MM.1S (cell line): Measurements from ENCODE around the gene FSD1.

Experiments used
- DNase-seq: peaks from one replicate; pipeline ENCODE4 v3.0.0-alpha.2; 2015
- H2AFZ ChIP-seq: fragments of 300-600 bp; sonication (generic); 2 replicates; pipeline ENCODE4 v1.6.0; 2016; ENCODE audit warnings: antibody characterized with exemption, low read length
- H3F3A ChIP-seq: fragments of 300-600 bp; sonication (generic); 2 replicates; pipeline ENCODE4 v1.6.1; 2016; ENCODE audit warnings: mild to moderate bottlenecking, antibody characterized with exemption, low read length, moderate library complexity, mixed read lengths; ENCODE audit not compliant: insufficient read depth
- H3K27ac ChIP-seq: fragments of 300-600 bp; sonication (generic); 2 replicates; pipeline ENCODE4 v1.5.1; 2016; ENCODE audit warnings: mild to moderate bottlenecking, low read length
- H3K27me3 ChIP-seq: fragments of 300-600 bp; sonication (generic); replicated peaks from 2 replicates; pipeline ENCODE4 v1.6.0; 2016; ENCODE audit warnings: low read length; ENCODE audit not compliant: insufficient read depth
- H3K36me3 ChIP-seq: fragments of 300-600 bp; sonication (generic); replicated peaks from 2 replicates; pipeline ENCODE4 v1.6.1; 2016; ENCODE audit warnings: mild to moderate bottlenecking, low read length, mixed read lengths; ENCODE audit not compliant: insufficient read depth
- H3K4me1 ChIP-seq: fragments of 300-600 bp; sonication (generic); 2 replicates; pipeline ENCODE4 v1.6.1; 2016; ENCODE audit warnings: low read length, mixed read lengths
- H3K4me2 ChIP-seq: fragments of 300-600 bp; sonication (generic); 2 replicates; pipeline ENCODE4 v1.6.0; 2016; ENCODE audit warnings: low read depth, low read length
- H3K4me3 ChIP-seq: fragments of 300-600 bp; sonication (generic); 2 replicates; pipeline ENCODE4 v1.5.1; 2016; ENCODE audit warnings: low read length, mixed read lengths
- H3K79me2 ChIP-seq: fragments of 300-600 bp; sonication (generic); 2 replicates; pipeline ENCODE4 v1.6.1; 2016; ENCODE audit warnings: mixed run types, low read length, mixed read lengths
- H3K9ac ChIP-seq: fragments of 300-600 bp; sonication (generic); 2 replicates; pipeline ENCODE4 v1.6.1; 2016; ENCODE audit warnings: low read length, mixed read lengths
- H3K9me2 ChIP-seq: fragments of 300-600 bp; sonication (generic); replicated peaks from 2 replicates; pipeline ENCODE4 v1.6.1; 2016; ENCODE audit warnings: mild to moderate bottlenecking, low read length, mixed read lengths; ENCODE audit not compliant: insufficient read depth
- H3K9me3 ChIP-seq: fragments of 300-600 bp; sonication (generic); replicated peaks from 2 replicates; pipeline ENCODE4 v1.6.1; 2016; ENCODE audit warnings: mild to moderate bottlenecking, low read length, mixed read lengths; ENCODE audit not compliant: insufficient read depth
- H4K20me1 ChIP-seq: fragments of 300-600 bp; sonication (generic); 2 replicates; pipeline ENCODE4 v1.6.1; 2016; ENCODE audit warnings: mild to moderate bottlenecking, low read length, moderate library complexity, mixed read lengths; ENCODE audit not compliant: insufficient read depth
- CTCF ChIP-seq: fragments of 300-600 bp; sonication (generic); IDR thresholded peaks from 2 replicates; pipeline ENCODE4 v1.5.1; 2016; ENCODE audit warnings: antibody characterized with exemption, low read length, mixed read lengths
- EZH2 ChIP-seq: fragments of 300-600 bp; sonication (generic); optimal IDR thresholded peaks from 2 replicates; pipeline ENCODE3; 2017; ENCODE audit warnings: low read depth, mild to moderate bottlenecking, antibody characterized with exemption, low read length, mixed read lengths
- EZH2phosphoT487 ChIP-seq: fragments of 300-600 bp; sonication (generic); IDR thresholded peaks from 2 replicates; pipeline ENCODE4 v1.6.1; 2018; ENCODE audit warnings: antibody characterized with exemption, low read length

The FSD1 gene

DNA sequence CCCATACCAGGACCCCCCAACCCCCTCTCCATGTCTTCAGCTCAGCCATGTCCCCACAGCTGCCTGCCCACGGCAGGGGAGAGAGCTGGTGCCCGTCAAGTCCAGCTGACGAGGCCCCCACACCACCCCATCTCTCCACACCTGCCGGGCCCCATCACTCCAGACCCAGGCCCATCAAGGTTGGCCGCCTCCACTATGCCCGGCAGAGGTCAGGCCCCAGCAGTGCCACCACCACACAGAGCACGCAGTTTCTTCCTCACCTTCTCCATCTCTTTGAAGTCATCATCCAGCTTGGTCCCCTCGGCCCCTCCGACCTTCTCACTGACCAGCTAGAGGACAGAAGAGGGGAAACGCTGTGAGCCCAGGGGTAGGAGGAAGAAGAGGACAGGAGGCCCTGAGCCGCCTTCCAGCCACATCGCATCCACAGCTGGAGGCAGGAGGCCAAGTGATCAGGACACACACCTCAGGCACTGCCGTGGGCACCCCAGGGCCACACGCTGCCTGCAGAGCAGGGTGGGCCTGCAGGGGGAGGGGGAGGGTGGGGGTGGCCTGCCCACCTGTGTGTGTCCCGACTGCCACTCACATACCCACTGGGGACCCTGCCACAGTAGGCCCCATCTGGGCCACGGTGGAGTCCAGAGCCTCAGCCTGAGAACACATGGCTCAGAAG, 62.4 kb downstream of the FSD1 start:
- no peak for DNase-seq
- H3K9me3 ChIP-seq = no peaks in the 10 kb centered on the region
- H3K27ac ChIP-seq = no peak overlapping the region
- H3K9me2 ChIP-seq = no peaks in the 10 kb centered on the region
- H3K36me3 ChIP-seq = 0 out of 2 replicates have a peak, but pooled peaks cover 4% of the 10 kb centered on the region
- peaks cover 22% of the 10 kb centered on the region for H3F3A ChIP-seq
- H3K4me3 ChIP-seq = no peak overlapping the region
- peaks cover 33% of the 10 kb centered on the region for H3K79me2 ChIP-seq
- no peak overlapping the region for H3K4me2 ChIP-seq
- no peak overlapping the region for H3K9ac ChIP-seq
- peaks cover 29% of the 10 kb centered on the region for H3K4me1 ChIP-seq
- H2AFZ ChIP-seq = no peak overlapping the region
- H4K20me1 ChIP-seq = no peaks in the 10 kb centered on the region; the same call in 1 of the 2 replicates
- H3K27me3 ChIP-seq = no peaks in the 10 kb centered on the region
- TF ChIP-seq EZH2 = no peak
- TF ChIP-seq CTCF = no peak
- TF ChIP-seq EZH2phosphoT487 = no peak

DNA sequence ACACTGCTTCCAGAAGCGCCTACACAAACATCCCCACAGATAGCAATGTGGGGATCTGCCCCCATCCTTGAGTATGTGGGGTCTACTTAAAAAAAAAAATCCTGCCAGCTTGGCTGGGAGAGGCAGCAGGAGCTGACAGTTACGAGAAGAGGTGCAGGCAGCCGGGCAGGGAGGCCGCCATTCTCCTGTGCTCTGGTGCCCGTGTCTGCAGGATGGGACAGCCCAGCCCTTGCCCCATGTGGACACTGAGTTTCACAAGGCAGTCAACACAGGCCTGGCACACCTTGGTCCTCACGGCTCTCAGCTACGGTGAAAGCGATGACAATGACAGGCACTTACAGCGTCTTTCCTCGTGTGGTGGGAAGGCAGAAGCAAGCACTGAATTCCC, 62.9 kb downstream of the FSD1 start:
- Histone ChIP-seq H3F3A (peaks cover 22% of the 10 kb centered on the region), H3K9me2 (no peaks in the 10 kb centered on the region), H3K4me3 (no peak overlapping the region), H2AFZ (no peak overlapping the region), H3K9me3 (no peaks in the 10 kb centered on the region), H3K4me1 (peaks cover 29% of the 10 kb centered on the region), H3K36me3 (0 out of 2 replicates have a peak, but pooled peaks cover 4% of the 10 kb centered on the region), H3K79me2 (peaks cover 39% of the 10 kb centered on the region), H3K27ac (no peak overlapping the region), H3K27me3 (no peaks in the 10 kb centered on the region), H4K20me1 (no peaks in the 10 kb centered on the region; the same call in 1 of the 2 replicates), H3K9ac (no peak overlapping the region), H3K4me2 (no peak overlapping the region)
- TF ChIP-seq EZH2phosphoT487 (no peak), EZH2 (no peak), CTCF (no peak)
- no peak for DNase-seq

- Histone ChIP-seq H3K9ac (no peak overlapping the region), H3K4me2 (no peak overlapping the region), H3K4me3 (no peak overlapping the region), H3F3A (peaks cover 22% of the 10 kb centered on the region), H3K4me1 (peaks cover 29% of the 10 kb centered on the region), H3K79me2 (peaks cover 43% of the 10 kb centered on the region), H3K27me3 (no peaks in the 10 kb centered on the region), H3K27ac (no peak overlapping the region), H4K20me1 (no peaks in the 10 kb centered on the region; the same call in 1 of the 2 replicates), H3K36me3 (0 out of 2 replicates have a peak, but pooled peaks cover 4% of the 10 kb centered on the region), H3K9me2 (no peaks in the 10 kb centered on the region), H3K9me3 (no peaks in the 10 kb centered on the region), H2AFZ (no peak overlapping the region)
- no peak for TF ChIP-seq EZH2
- no peak for TF ChIP-seq EZH2phosphoT487
- TF ChIP-seq CTCF = no peak
- DNase-seq = no peak
These were observed 63.4 kb downstream of the FSD1 start for GRCh38 chr19:4367781-4368127.
